Kidney capillary endothelial cell (primary cell): ENCODE measurements around the gene FBLN2.

Experiments used
- DNase-seq: peaks from one replicate; pipeline ENCODE4 v3.0.0-alpha.2; 2018; ENCODE audit warnings: low spot score

The FBLN2 gene

DNA sequence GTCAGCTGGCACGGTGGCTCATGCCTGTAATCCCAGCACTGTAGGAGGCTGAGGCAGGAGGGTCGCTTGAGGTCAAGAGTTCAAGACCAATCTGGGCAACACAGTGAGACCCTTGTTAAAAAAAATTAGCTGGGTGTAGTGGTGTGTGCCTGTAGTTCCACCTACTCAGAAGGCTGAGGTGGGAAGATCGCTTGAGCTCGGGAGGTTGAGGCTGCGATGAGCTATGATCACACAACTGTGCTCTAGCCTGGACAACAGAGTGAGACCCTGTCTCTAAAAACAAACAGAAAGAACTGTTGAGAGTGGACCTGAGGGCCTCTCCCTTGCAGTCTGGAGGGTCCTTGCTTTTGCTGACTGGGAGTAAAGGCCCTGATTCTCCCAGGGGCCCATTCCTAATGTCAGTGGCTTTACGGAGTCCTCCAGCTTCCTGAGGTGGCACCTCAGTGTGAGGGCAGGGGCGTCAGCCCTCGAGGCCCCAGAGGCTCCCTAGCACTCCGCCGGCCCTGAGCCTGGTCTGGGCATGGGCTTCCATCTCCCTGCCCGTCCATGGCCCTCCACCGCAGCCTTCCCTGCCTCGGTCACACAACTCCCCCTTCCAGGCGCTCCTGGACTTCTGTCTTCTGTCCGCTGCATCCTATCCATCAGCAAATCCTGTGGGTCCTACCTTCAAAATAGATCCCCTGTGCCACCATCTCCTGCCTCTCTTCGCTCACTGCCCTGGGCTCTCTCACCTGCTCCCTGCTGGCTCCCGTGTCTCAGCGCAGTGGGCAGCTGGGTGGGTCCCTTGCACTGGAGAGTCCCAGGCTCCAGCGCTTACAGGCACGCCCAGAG, 19.0 kb downstream of the FBLN2 start:
- DNase-seq, result no peak

- DNase-seq, result no peak
These were observed 19.6 kb downstream of the FBLN2 start for GRCh38 chr3:13568515-13569028.

DNA sequence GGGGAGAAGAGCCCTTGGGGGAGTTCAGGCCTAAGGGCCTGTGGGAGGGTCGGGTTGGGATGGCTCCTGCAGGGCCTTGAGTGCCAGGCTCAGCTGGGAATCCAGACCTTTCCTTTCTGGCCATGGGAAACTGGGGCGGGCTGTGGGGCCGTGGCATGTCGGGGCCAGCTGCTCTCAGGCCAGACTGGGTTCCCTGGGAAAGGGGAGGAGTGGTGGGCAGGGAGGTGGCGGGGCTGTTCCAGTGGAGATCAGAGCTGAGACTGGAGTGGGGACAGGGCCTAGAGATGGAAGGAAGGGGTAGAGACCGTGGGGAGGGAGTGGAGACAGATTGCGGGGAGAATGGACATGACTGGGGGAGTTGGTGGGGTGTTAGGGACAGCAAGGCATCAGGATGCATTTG, 20.3 kb downstream of the FBLN2 start:
- DNase-seq, result no peak

- no peak for DNase-seq
These were observed 20.9 kb downstream of the FBLN2 start for GRCh38 chr3:13569641-13570390.

GRCh38 chr3:13570391-13571194, 21.7 kb downstream of the FBLN2 start:
- no peak for DNase-seq

- DNase-seq, result no peak
These were observed 22.3 kb downstream of the FBLN2 start for GRCh38 chr3:13571264-13571663.

- DNase-seq, result no peak
These were observed 23.2 kb downstream of the FBLN2 start for GRCh38 chr3:13571831-13572750.

DNA sequence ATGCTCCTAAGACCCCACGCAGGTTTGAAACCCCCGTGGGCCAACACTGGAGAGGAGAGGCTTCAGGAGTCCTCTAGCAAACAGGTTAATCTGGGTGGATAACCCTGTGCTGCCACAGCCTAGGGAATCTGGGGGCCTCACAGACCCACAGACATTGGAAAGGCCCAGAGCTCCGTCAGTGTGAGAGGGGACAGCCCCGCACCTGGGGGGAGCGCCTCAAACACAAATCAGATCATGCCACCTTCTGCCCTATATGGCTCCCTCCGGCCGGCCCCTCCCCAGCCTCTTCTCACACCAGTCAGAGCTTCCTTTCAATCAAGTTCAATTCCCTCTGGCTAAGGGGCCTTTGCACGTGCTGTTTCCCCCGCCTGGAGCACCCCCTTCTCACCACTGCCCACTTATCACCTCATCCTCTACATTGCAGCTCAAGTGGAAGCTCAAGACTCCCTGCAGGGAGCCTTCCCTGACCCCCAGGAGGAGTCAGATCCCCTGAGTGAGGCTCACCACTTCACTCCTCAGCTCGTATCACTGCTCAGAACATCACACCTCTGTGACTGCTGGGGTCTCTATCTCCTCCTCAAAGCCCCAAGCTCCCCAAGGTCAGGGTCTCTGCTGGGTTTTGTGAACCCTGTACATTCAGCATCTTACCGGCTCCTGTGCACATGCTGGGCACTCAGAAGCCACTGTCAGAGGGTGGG, 24.1 kb downstream of the FBLN2 start:
- no peak for DNase-seq

DNA sequence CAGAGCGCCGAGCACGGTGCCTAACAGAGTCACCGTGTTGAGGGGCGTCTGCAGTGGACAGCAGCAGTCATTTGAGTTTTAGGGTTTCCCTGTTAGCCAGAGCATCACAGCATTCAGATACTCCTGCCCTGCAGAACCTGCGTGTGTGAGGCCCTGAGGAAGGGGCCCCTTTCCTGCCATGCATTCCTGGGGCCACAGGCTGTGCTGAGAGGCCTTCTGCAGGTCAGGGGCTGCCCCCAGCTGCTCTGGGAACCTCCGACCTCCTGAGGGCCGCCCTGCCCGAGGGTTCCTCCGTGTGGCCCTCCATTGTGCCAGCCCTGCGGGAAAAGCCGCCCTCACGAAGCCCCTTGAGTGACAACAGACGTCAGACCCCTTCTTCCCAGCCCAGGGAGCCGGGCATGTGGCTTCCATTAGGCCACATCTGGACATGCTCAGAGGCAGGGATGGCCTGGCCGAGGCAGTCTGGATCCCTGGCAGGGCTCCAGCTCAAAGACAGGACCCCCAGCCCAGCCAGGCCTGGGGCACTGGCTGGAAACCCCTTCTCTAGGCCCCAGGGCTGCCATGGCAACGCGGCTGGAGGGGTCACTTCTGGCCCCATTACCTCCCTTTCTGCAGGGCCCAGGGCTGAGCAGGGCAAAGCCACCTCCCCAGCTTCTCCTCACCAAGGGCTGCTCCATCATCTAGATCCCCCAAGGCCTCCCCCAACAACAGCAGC, 25.3 kb downstream of the FBLN2 start:
- no peak for DNase-seq

DNA sequence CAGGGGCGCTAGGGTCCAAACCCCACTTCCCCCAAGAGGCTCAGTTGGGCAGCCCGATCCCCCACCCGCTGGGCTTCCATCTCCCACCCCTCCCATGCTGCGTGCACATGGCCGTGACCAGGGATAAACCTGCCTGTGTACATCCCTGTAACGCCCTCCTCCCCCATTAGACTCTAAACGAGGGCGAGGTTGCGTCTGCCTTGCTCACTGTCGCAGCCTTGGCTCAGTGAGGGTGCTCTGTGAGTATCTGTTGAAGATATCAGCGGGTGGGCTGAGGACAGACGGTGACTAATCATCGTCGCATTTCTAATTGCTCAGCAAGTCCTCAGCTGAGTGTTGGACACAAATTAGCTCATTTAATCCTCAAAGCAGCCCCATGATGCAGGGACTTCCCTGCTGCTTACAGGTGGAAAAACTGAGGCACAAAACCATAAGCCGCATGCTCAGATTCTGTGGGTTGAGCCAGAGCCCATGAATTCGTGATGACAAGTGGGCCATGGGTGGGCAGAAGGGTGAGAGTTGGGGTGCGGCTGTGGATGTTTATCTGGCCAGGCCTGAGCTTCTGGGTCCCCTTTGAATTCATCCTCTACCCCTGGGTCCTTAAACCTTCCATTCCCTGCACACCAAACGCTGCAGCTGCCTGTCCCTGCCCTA, 26.0 kb downstream of the FBLN2 start:
- DNase-seq, result no peak

- no peak for DNase-seq
These were observed 26.6 kb downstream of the FBLN2 start for GRCh38 chr3:13575459-13576061.

DNA sequence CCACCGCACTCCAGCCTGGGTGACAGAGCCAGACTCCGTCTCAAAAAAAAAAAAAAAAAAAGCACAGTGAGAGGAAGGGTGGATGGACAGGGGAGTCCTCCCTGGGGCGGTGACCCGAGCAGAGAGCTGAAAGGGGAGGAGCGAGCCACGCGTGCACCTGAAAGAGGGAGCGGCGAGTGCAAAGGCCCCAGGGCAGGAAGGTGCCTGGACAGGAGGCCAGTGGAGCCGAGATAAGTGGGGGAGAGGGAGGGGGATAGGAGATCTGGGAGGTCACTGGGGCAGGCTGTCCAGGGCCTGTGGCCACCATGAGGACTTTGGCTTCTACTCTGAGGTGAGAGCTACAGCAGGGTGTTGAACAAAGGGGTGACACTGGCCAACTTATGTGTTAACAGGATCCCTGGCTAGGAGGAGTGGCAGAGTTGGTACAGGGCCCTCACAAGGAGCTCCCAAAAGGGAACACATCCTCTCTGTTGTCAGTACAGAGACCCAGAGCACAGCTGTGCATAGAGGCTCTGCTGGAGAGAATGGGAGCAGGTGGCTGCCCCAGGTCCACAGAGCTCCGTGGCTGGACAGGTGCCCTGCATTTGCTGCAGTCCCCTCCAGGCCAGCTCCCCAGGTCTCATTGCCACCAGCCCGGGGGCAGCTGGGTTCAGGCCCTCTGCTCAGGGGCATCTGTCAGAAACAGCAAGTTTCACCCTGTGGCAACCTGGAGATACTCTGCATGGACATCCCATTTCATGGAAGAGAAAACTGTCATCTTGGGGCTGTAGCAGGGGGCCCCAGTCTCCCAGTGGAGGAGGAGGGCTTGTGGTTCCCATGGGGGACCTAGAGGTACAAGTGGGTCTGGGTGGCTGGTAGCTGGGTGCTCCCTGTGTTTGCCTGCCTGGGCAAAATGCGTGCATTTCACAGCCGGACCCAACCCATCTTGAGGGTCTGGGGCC, 28.5 kb downstream of the FBLN2 start:
- no peak for DNase-seq

- no peak for DNase-seq
These were observed 29.3 kb downstream of the FBLN2 start for GRCh38 chr3:13578251-13578650.

DNA sequence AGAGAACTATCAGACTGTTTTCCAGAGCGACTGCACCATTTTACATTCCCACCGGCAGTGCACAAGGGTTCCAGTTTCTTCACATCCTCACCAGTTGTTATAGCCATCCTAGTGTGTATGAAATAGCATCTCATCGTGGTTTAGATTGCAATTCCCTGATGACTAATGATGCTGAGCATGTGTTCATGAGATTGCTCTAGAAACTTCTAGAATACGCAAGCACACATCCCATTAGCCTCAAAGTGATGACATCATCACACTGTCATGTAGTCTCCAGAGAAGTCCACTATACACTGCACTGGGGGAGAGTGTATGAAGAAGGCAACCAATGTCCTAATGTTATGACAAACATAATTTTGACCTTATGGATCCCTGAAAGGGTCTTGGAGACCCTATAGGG, 30.1 kb downstream of the FBLN2 start:
- no peak for DNase-seq

DNA sequence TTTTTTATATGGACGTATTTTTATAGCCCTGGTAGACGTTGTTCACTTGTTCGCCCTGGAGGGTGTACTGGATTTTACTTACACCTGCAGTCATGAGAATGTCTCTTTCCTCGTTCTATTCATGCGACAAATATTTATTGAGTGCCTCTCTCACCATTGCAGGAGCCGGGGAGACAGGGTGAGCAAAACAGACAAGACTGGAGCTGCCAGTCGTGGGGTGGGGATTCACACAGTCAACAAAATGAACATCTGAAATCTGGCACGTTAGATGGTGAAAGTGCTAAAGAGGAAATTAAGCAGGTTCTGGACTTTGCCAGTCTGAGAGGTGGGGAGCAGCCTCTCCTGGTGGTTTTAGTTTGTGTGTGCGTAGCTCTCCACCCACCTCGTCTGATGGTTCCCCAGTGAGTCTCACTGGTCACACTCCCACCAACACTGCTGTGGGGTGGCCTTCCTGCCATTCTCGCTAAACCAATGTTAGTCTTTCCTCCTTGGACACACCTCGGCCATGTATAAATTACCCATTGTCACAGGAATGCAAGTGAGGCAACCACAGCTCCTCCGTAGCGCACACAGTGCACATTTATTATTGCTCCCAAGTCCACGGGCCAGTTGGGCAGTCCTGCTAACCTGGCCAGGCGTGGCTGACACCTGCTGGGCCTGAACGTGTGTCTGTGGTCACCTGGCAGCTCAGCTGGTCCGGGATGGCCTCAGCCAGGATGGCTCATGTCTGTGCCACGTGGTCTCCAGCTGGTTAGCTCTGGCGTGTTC, 31.5 kb downstream of the FBLN2 start:
- DNase-seq, result no peak

DNA sequence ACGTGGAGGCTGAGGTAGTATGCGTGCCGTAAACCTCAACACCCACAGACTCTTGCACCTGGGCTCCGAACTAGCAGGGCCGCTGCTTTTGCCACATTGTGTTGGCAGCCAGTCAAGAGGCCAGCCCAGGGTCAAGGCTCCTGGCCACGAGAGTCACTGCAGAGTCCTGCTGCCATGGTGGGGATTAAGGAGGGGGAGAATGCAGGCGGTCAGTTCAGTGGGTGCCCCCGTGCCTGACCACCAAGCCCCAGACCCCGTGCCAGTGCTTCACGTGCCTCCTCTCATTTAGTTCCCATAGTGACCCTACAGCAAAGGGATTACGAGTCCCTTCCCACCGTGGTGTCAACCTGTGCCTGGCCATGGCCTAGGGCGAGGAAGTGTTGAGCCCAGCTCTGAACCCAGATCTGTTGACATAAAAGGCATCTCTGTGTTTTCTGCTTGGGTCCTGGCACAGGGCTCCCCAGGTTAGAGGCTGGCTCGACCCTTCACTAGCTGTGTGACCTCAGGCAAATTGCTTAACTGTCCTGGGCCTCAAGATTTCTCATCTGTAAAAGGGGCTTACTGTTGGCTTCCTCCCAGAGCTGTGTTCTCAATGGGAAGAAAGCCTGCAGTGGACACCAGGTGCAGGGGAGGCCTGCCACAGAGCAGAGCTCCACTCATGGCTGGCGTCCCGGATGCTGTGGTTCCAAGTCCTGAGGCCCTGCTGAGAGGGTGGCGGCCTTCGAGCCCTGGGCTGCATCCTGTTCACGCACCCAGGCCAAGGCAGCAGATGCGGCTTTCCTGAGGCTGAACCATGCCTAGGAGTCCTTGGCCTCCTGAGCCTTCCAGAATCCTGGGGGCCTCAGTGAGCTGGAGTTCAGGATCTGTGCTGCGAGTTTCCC, 32.8 kb downstream of the FBLN2 start:
- DNase-seq, result no peak
